Duodenal mucosa (tissue), 2 donors: Measurements from ENCODE around the gene TLCD2.
A peak's percentile ranks its signal among the peaks of the same experiment; 100 is the strongest.
"Not testable (repeated sequence)": the region's sequence is repeated elsewhere in the genome, so short reads cannot be mapped to it uniquely, and the experiment has no call there.

Experiments used
- H3K27ac ChIP-seq: one replicate; pipeline ENCODE4 v1.7.0; 2013; ENCODE audit warnings: low read depth, low read length
- H3K27me3 ChIP-seq, 2 donors: one replicate each; pipeline ENCODE4 v1.7.0; 2013; ENCODE audit warnings: low read length in 2 of 2, control low read depth in 1 of 2; ENCODE audit not compliant: insufficient read depth in 2 of 2, control insufficient read depth in 1 of 2
- H3K36me3 ChIP-seq, 2 donors: one replicate each; pipeline ENCODE4 v1.7.0; 2013; ENCODE audit warnings: low read length in 2 of 2, control low read depth in 1 of 2; ENCODE audit not compliant: insufficient read depth in 2 of 2, control insufficient read depth in 1 of 2
- H3K4me1 ChIP-seq, 2 donors: one replicate each; pipeline ENCODE4 v1.7.0; 2013; ENCODE audit warnings: low read length in 2 of 2, control low read depth in 1 of 2; ENCODE audit not compliant: insufficient read depth in 2 of 2, control insufficient read depth in 1 of 2
- H3K4me3 ChIP-seq, 2 donors: one replicate each; pipeline ENCODE4 v1.7.0; 2013; ENCODE audit warnings: low read length in 2 of 2, low read depth in 1 of 2
- H3K9ac ChIP-seq, 2 donors: one replicate each; pipeline ENCODE4 v1.7.0; 2013; ENCODE audit warnings: low read length in 2 of 2, low read depth in 1 of 2
- H3K9me3 ChIP-seq, 2 donors: one replicate each; pipeline ENCODE4 v1.7.0; 2013; ENCODE audit warnings: low read length in 2 of 2, control low read depth in 1 of 2; ENCODE audit not compliant: control insufficient read depth in 1 of 2

The TLCD2 gene

GRCh38 chr17:1690544-1691221 is 19.5 kb downstream of the TLCD2 start:
- no peaks in the 10 kb centered on the region for H3K4me1 ChIP-seq
- no peaks in the 10 kb centered on the region for H3K9me3 ChIP-seq
- no peak overlapping the region for H3K4me3 ChIP-seq
- no peak overlapping the region for H3K9ac ChIP-seq
- H3K27me3 ChIP-seq = no peaks in the 10 kb centered on the region
- H3K36me3 ChIP-seq = no peaks in the 10 kb centered on the region
- no peak overlapping the region for H3K27ac ChIP-seq

- not testable (repeated sequence) for H3K9ac ChIP-seq, H3K27me3 ChIP-seq, H3K4me3 ChIP-seq, H3K4me1 ChIP-seq, H3K36me3 ChIP-seq, H3K27ac ChIP-seq, H3K9me3 ChIP-seq
Measured at GRCh38 chr17:1688405-1688804, 21.8 kb downstream of the TLCD2 start.

GRCh38 chr17:1686086-1686485 is 24.1 kb downstream of the TLCD2 start:
- Histone ChIP-seq H3K9ac (no peak overlapping the region), H3K36me3 (peaks cover 15 to 18% of the 10 kb centered on the region in 2 donors), H3K4me1 (peaks cover 8 to 13% of the 10 kb centered on the region in 2 donors), H3K9me3 (no peaks in the 10 kb centered on the region), H3K4me3 (no peak overlapping the region), H3K27me3 (no peaks in the 10 kb centered on the region), H3K27ac (no peak overlapping the region)

- H3K27ac ChIP-seq = peak within 1 kb of the TSS; percentile 91
- H3K9ac ChIP-seq = peak within 1 kb of the TSS; percentile 84 to 94
- H3K27me3 ChIP-seq = no peaks in the 10 kb centered on the region
- no peaks in the 10 kb centered on the region for H3K9me3 ChIP-seq
- H3K36me3 ChIP-seq = peaks cover 30 to 33% of the 10 kb centered on the region in 2 donors
- H3K4me1 ChIP-seq = peaks cover 8 to 13% of the 10 kb centered on the region in 2 donors
- peak within 1 kb of the TSS; percentile 84 to 95 for H3K4me3 ChIP-seq
Measured at GRCh38 chr17:1684378-1685189, 25.6 kb downstream of the TLCD2 start, which contains the start of gene PRPF8. TSS of gene PRPF8 (minus strand) at chr17:1684867. CDS start at chr17:1684571, 296 bp downstream.

- H3K36me3 ChIP-seq = peaks cover 41 to 44% of the 10 kb centered on the region in 2 donors
- H3K9me3 ChIP-seq = no peaks in the 10 kb centered on the region
- H3K4me3 ChIP-seq = peak overlapping the region; percentile 84 to 95
- H3K27ac ChIP-seq = no peak overlapping the region
- peaks cover 8 to 13% of the 10 kb centered on the region in 2 donors for H3K4me1 ChIP-seq
- peak overlapping the region; percentile 84 to 94 for H3K9ac ChIP-seq
- H3K27me3 ChIP-seq = no peaks in the 10 kb centered on the region
Measured at GRCh38 chr17:1683459-1683858, 26.7 kb downstream of the TLCD2 start.

- Histone ChIP-seq H3K9ac (no peak overlapping the region), H3K4me3 (no peak overlapping the region), H3K27ac (no peak overlapping the region), H3K9me3 (no peaks in the 10 kb centered on the region), H3K36me3 (peaks cover 80 to 98% of the 10 kb centered on the region in 2 donors), H3K27me3 (no peaks in the 10 kb centered on the region), H3K4me1 (no peaks in the 10 kb centered on the region)
Measured at GRCh38 chr17:1676401-1676800, 33.8 kb downstream of the TLCD2 start.

GRCh38 chr17:1673041-1673785 is 37.0 kb downstream of the TLCD2 start:
- H3K4me1 ChIP-seq = no peaks in the 10 kb centered on the region
- no peak overlapping the region for H3K27ac ChIP-seq
- no peaks in the 10 kb centered on the region for H3K27me3 ChIP-seq
- no peak overlapping the region for H3K4me3 ChIP-seq
- peaks cover 55 to 93% of the 10 kb centered on the region in 2 donors for H3K36me3 ChIP-seq
- no peak overlapping the region for H3K9ac ChIP-seq
- H3K9me3 ChIP-seq = no peaks in the 10 kb centered on the region

GRCh38 chr17:1663934-1664333 is 46.2 kb downstream of the TLCD2 start:
- H3K27ac ChIP-seq, H3K27me3 ChIP-seq, H3K4me3 ChIP-seq, H3K9me3 ChIP-seq, H3K9ac ChIP-seq, H3K4me1 ChIP-seq: not testable (repeated sequence)
- H3K36me3 ChIP-seq = peaks cover 29 to 84% of the 10 kb centered on the region in 2 donors

- H3K27ac ChIP-seq = no peak overlapping the region
- no peak overlapping the region for H3K4me3 ChIP-seq
- peaks cover 49 to 84% of the 10 kb centered on the region in 2 donors for H3K36me3 ChIP-seq
- no peaks in the 10 kb centered on the region for H3K27me3 ChIP-seq
- H3K4me1 ChIP-seq = no peaks in the 10 kb centered on the region
- no peak overlapping the region for H3K9ac ChIP-seq
- no peaks in the 10 kb centered on the region for H3K9me3 ChIP-seq
Measured at GRCh38 chr17:1661045-1661444, 49.1 kb downstream of the TLCD2 start.

- H3K4me3 ChIP-seq = no peak overlapping the region
- no peaks in the 10 kb centered on the region for H3K27me3 ChIP-seq
- H3K36me3 ChIP-seq = peaks cover 68 to 90% of the 10 kb centered on the region in 2 donors
- H3K9me3 ChIP-seq = no peaks in the 10 kb centered on the region
- H3K4me1 ChIP-seq = no peaks in the 10 kb centered on the region
- no peak overlapping the region for H3K27ac ChIP-seq
- no peak overlapping the region for H3K9ac ChIP-seq
Measured at GRCh38 chr17:1658100-1658499, 52.1 kb downstream of the TLCD2 start.
